ENCODE results near the gene CKB.

CKB gene

DNA sequence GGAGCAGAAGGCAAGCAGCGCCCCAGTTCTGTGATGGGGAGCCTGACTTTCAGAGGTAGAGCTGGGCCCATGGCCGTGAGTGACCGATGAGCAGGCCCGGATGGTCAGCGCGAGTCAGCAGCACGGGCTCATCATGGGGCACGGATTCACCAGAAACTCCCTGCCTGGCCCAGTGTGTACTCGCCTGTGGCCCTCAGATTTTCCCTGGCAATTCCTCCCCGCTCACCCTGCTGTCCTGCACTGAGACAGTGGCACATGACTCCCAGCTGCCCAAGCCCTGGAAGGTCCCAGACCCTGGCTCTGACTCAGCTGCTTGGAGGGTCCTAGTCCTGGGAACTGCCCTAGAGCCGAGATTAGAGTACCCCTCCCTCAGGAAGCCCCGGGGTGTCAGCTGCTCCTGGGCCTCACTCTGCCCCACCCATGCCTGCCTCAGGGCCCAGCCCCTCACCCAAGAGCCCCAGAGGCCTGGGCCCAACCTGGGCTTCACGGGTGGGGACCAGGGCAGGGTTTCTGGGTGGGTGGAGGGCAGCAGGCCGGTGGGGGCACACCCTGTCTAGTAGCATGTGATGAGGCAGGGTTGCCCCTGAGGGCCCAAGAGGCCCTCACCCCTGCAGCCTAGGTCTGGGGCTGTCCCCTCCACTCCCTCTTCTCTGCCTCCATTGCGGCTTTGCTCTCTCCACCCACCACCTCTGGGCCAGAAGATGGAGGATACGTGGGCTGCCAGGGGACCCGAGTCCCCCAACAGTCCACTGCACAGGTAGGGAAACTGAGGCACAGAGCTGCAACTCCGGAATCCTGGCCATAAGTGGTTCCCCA lies 14.8 kb upstream of the CKB start:
- DNase-seq = no peak

DNA sequence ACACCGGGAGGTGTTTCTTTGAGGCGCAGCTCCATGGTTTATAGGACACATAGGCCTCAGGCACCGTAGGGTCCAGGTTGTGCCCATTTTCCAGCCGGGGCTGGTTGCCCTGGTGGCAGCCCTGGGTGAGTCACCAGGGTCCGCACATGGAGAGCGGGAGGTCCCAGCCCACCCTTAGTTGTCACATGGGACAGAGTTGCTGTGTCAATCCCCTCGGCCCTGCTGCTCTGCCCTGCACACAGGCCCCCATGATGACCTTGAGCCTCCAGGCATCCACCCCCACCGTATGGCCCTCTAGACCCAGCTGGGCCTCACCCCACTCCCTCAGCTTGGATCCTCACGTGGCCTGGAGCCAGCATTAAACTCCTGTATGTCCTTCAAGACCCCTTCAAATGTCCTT lies 14.1 kb upstream of the CKB start:
- DNase-seq = no peak

DNA sequence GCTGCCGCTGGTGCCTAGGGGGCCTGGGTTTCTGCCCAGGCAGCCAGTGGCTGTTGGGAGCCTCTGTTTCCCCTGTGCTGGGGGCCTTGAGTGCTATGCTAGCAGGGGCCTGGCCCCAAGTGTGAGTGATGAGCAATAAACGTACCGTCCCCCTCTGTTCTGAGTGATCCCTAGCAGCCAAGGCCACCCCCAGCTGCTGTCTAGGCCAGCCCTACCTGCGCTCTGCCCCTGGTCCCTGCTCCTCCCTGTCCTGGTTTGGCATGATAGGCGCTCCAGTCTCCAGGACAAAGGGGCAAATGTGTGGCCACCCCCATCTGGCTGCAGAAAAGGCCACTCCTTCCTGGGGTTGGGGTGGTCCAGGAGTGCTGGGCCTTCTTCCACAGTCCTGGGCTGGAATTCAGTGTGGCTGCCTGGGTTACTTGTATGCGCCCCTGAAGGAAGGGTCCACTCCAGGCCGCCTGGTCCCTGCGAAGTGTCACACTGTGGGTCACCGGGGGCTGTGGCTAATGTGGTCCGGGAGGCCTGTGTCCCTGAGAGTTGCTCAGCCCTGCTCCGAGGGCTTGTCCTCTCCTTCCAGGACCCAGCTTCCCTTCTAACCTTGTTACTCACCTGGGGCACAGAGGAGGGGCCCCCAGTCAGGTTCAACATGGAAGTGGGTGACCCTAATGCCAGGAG lies 13.4 kb upstream of the CKB start:
- no peak for DNase-seq

DNA sequence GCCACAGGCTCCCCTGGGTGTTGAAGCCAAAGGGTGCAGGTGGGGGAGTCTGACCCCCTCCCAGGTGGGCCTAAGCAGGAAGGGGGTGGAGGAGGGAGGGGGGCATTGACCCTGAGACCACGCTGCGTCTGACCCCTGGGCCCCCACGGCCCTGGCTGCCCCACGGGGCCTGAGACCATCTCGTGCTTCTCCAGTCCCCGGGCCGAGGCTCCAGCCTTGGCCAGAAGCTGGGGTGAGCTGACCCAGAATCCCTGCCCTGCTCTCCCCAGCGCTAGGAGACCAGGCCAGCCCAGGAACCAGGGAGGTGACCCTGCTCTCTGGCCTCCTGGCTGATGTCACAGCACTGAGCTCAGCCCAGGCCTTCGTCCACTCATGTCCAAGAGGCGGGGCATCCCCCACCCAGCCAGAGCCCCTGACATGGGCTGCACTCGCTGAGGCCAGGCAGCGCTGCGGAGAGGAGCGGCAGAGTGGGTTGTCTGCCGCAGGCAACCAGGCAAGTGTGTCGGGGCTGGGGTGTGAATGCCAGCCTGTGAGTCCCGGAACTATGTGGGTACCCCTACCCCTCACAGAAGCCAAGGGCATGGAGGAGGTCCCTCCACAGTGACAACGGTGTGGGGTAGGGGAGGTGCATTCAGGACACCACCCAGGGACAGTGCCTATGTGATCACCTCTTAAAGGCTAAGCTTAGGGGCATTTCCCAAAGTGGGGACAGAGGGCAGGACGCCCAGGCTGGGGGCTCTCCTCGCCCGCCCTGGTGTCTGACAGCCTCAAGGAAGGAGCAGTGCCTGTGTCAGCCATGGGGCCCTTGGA lies 12.7 kb upstream of the CKB start:
- DNase-seq = no peak

DNA sequence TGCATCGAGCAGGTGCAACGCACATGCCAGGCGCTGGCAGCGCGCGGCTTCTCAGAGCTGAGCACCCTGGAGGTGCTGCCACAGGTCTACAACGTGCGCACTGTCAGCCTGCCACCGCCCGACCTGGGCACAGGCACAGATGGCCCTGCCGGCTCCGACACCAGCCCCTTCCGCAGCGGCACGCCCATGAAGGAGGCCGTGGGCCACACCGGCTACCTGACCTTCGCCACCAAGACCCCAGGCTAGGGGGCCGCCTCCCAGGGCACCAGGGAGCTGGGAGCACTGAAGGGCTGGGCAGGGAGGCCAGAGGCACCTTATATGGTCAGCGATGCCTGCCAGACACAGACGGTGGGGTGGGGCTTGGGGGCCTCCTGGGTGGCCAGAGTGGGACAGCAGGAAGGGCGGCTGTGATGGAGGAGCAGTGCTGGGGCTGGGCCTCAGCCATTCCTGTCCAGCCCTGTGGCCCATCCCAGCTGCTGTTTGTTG lies 12.0 kb upstream of the CKB start:
- no peak for DNase-seq

DNA sequence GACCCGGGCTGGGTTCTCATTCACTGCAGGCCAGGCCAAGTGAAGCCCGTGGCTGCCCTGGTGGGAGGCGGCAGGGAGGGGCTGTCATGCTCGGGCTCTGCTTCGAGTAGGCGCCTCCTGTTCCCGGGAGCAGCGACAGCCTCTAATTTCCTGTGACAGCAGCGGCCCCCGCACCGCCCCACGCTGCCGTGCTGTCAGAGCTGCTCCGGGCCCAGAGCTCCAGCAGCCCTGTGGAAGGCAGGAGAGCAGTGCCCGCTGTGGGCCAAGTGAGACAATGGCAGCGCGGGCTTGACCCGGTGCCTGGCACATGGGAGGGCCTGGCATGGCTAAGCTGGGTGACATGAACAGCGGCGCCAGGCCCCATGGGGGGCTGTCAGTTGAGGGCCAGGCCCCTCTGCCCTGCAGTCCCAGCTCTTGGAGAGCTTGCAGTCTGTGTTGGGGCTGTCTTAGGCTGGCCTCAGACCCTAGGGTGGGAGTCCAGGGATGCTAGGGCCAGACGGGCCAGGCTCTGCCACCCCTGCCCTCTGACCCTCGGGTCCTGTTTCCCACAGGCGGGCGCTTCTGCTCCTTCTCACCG lies 11.5 kb upstream of the CKB start:
- no peak for DNase-seq

DNA sequence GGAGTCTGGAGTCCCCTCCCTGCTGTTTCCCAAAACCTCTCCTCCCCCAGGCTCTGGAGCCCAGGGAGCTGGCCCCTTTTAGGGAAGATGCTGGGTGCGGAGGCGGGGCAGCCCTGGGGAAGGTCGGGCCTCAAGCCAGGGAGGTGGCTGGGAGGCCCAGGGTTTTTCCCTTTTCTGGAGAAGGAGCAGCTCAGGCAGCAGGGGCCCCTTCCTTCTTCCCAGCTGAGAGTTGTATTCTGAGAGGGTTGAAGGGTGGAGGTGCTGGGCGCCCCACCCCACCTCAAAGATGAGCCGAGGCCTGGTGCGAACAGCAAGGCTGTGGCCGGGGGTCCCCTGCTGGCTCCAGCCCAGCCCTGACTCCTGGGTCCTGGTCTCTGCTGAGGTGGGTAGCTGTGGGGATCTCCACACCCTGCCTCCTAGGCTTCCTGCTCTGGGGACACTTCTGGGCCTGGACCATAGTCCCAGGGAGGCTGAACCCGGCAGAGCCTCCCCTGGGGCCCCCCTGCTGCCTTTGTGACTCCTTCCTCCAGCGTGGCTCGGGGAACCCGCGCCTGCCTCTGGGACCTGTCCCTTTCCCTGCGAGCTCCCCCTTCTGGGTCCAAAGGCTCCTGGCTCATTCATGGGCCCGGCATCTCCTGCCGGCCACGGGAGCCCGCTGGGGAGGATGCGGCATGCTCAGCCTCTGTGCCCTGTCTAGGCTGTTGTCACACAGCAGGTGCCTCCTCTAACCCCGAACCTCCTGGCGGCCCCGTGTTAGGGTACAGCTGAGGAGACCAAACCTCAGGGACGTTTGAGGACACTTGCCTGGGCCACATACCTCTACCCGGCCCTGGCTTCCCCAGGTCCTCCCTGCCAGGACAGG lies 10.7 kb upstream of the CKB start:
- no peak for DNase-seq

DNA sequence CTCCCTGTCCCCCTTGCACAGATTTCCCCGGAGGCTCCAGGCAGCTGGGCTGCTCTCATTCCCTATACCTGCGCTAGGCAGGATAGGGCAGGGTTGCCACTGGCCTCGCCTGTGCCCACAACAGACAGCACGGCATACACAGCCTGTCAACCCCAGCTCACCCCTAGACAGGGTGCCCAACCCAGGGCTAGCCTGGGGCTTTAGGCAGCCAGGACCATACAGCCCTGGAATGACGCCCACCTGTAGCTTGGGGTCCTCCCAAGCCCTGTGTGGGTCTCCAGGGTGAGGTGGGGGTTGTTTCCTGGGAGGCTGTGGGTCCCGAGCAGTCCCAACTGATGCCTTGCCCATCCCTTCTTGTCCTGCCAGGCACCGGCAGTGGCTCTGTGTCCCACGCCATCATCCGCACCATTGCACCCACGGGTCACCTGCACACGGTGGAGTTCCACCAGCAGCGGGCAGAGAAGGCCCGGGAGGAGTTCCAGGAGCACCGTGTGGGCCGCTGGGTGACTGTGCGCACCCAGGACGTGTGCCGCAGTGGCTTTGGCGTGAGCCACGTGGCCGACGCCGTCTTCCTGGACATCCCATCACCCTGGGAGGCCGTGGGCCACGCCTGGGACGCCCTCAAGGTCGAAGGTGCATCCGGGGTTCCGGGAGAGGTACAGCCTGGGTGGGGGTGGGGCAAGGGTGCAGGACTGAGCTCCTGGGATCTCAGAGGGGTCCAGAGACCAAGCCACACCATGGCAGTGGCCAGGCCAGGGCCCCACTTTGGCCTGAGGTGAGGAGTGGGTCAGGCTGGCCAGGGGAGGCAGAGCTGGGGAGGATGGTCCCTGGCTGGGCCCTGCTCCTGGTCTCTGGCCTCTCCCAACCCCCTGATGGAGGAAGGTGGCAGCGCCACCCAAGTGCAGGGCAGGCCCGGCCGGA lies 9.8 kb upstream of the CKB start:
- no peak for DNase-seq

DNA sequence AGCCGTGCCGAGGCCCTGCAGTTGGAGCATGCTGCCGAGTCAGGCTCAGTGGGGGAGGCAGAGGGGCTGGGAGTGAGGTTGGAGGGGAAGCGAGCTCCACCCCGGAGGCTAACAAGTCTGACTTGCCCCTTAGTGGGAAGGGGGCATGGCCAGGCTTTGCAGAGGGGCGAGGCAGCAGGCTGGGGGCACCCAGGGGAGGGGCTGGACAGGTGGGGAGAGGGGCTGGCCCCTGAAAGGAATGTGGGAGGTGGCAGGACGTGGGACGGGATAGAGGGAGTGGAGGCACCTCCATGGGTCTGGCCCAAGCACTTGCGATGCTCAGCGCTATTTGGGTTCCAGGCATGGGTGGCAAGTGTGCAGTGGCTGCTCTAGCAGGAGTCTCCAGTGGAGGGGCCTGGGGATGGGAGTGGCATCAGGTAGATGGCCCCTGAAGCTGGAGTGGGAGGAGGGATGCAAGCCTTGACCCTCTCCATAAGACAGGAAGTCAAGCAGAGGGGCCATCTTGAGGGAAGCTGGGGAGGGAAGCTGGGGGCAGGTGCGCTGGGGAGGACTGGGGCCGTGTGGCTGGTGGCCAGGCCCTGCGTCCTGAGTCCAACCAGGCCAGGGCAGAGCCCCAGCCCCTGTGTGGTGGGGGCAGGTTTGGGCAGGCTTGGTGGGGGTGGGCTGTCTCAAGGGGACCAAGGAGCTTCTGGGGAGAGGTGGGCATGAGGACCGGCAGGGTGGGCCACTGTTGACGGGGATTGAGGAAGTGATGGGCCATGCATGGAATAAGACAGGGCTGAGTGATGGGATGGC lies 9.0 kb upstream of the CKB start:
- no peak for DNase-seq

DNA sequence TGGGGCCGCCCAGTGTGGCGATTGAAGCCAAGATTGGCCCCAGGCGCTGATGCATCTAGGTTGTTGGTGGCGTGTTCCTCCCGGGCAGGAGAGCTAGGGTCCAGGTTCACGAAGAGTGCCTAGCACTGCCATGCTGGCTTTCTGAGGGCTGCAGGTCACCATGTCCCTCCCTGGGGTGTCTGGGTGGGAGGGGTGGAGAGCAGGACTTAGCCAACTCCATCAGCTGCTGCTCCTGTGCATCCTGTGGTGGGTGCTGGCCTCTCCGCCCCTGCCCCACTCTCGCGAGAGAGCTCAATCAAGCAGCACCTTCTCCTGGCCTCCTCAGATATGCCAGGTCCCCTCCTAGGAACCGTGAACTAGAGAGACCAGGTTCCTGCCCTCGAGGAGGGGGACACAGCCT lies 8.2 kb upstream of the CKB start:
- no peak for DNase-seq

DNA sequence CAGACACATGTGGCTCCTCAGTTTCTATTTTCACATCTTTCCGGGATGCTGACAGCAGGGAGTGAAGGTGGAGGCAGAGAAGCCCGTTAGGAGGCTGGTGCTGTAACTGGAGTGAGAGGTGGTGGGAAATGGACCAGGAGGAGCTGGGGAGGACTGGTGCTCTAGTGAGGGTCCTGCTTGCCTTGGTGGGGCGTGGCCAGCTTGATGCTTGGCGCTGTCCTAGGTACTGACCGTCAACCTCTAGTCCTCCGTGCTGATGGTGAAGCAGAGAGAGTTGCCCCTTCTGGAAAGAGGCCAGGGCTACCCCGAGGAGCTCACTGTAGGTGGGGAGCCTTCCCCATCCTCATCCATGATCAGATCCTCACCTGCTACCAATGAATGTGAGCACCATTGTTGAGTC lies 7.8 kb upstream of the CKB start:
- no peak for DNase-seq

DNA sequence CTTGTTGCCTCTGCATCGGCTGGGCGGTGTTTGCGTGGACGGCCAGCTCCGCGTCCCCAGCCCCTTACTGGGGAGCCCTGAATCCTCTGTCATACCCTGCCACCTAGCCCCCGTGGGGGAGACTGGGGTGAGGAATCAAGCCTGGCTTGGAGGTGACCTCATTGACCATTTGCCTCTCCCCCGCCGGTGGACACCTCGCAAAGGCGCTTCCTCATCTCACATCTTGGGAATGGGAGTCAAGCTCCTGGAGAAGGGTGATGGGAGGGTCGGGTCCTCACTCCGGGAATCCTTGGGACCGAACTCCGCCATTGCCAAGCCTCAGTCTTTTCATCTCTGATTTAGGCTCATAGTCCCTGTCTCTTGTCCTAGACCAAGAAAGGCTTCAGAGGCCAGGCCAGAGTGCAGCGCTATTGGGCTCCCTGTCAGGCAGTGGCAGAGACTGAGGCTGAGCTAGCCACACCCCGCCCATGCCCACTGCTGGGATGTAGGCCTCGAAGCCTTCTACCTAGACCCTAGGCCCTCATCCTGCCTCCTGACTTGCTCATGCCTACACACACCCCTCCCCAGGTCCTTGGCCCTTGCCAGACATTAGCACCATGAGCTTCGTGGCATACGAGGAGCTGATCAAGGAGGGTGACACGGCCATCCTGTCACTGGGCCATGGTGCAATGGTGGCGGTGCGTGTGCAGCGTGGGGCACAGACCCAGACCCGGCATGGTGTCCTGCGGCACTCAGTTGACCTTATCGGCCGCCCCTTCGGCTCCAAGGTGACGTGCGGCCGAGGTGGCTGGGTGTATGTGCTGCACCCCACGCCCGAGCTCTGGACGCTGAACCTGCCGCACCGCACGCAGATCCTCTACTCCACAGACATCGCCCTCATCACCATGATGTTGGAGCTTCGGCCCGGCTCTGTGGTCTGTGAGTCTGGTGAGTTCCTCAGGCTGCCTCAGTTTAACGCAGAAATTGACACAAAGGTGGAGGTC lies 7.0 kb upstream of the CKB start:
- no peak for DNase-seq

DNA sequence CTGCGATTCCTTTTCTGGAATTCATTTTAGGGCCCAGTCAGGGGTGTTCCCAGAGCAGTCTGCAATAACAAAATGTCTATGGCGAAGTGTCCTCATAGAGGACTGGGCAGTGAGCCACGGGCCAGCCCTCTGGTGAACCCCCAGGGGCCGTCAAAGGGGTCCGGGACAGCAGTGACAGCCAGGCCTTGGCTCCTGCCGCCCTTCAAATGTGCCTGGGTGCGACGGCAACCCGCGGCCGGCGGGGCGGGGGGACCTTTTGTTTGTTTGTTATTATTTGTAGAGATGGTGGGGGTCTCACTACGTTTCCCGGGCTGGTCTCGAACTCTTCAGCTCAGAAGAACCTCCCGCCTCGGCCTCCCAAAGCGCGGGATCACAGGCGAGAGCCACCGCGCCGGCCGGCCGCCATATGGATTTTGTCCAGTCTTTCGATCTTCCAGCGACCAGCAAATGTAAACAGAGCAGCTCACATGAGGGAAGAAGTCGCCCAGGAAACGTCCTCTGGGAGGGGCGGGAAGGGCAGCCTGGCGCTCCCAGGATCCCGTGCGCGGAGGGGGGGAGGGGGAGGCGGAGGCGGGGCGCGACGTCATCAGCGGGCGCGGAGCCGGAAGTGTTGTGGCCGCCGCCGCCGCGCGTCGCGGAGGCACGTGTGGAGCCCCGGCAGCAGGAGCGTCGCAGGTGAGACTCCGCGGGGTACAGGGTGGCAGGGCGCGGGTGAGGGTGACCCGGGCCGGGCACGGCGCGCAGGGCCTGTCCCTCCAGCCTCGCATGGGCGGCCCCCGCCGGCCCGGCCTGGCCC lies 6.2 kb upstream of the CKB start, which contains the start of gene TRMT61A:
TSS of gene TRMT61A (plus strand) at position 610 of the 796 bp plus-strand sequence. CDS start 783 bp downstream, outside the sequence.
- peak; percentile 87 for DNase-seq

DNA sequence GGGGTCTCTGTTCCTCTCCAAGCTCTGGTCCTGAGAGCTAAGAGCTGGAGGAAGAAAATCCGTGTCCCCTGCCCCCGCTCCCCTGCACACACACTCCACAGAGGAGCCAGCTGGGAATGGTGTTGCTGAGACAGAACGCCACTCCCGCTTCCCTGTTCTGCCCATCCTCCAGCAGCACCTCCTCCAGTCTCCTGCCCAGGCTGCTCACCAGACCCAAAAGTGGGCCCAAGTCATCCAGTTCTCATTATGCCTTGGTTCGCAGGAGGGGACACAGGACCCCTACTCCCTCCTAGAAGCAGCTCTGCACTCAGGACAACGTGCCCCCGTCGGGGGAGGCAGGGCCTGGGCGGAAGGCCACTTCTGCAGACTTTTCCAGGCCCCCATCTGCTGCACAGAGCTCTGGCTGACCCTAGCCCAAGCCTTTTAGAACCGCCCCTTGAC lies 5.5 kb upstream of the CKB start:
- DNase-seq = peak; percentile 25

DNA sequence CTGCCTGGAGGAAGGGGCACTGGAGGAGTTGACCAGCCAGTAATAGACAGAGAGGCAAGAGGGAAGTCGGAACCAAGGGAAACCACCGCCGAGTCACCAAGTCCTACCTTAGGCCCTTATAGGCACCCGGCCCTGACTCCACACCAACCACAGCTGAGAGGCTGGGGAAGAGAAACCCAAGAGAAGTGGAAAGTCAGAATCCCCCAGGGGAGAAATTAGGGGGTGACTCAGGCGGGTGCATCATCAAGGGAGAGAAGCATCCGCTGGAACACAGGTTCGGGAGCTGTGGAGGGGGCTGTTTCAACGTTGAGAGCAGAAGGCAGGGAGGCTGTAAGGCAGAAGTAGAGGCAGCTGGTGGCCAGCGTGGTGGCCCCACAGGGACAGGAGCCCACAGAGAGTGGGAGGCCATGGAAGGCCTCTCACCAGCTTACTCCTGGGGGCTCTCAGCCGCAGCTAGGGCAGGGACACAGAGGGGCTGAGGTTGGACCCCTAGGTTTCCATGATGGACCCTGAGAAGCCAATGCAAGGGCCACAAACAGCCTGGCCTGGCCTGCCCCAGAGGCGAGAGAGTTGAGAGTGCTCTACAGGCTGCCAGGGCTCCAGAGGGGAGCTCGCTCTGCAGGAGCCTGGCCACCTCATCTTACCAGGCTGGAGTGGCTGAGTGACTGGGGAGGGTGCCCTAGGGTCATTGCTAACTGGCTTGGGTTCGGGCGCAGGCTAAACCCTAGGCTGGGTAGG lies 4.9 kb upstream of the CKB start:
- peak; percentile 73 for DNase-seq

DNA sequence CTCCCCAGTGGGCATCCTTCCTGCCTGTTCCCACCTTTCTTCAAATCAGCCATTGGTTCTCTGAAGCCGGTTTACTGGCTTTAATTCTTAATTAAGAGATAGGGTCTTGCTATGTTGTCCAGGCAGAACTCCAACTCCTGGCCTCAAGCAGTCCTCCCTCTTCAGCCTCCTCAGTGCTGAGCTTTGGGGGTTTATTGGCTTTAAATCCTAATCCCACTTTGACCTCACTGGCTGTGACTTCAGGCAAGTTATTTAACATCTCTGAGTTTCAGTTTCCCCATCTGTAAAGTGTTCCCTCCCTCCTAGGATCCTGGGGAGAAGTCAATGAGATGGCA lies 4.3 kb upstream of the CKB start:
- DNase-seq = no peak

DNA sequence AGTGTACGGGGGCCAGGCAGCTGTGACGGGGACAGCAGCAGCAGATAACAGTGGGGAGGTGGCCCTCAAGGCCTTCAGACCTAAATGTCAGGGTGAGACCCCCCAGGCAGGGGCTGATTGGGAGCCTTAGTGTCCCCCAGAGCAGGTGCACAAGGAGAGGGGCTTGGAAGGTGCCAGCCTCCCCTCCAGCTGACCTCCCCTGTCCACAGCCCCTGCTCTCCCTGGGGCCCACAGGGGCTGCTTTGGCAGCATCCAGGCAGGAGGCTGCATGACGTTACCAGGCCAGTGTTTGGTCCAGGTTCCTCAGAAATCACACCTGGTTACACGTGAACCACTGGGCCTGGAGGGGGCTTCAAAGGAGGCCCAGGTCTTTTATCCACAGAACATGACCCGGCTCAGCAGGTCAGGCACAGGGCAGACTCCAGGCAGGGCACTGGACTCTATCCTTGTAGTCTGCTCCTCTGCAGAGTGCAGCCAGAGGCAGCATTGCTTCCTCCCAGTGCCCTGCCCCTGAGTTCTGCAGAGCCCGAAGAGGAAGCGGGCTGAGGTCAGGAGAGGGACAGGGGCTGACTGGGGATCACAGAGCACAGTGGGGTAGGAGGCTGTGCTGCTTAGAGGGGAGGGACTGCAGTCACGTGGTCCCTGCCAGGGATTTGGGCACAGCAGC lies 3.8 kb upstream of the CKB start:
- no peak for DNase-seq

All from fibroblast of skin of right quadriceps (primary cell).